H1 (cell line): Measurements from ENCODE around the gene YBX1. TPM values are rescaled to one million over a fixed set of nuclear protein-coding genes. Genes with fewer than 3 reads are reported as not detected.

Experiments
- CBX8 ChIP-seq: fragments of 300-800, 300-1000 bp; sonication (generic); IDR thresholded peaks from 2 replicates; pipeline ENCODE4 v1.7.1; 2016; ENCODE audit warnings: low read depth, low read length, borderline replicate concordance
- GABPA ChIP-seq: IDR thresholded peaks from 2 replicates; pipeline ENCODE4 v1.6.1; 2011; ENCODE audit warnings: mild to moderate bottlenecking, low read length, moderate library complexity, borderline replicate concordance; ENCODE audit not compliant: insufficient read depth
- GTF2F1 ChIP-seq: IDR thresholded peaks from 2 replicates; pipeline ENCODE4 v1.6.1; 2012; ENCODE audit warnings: low read depth, low read length, improper control_type of control experiment, borderline replicate concordance
- RXRA ChIP-seq: IDR thresholded peaks from 2 replicates; pipeline ENCODE4 v1.6.1; 2011; ENCODE audit warnings: low read depth, mild to moderate bottlenecking, low read length, moderate library complexity; ENCODE audit not compliant: insufficient read depth
- SAP30 ChIP-seq: fragments of 300-600 bp; sonication (generic); IDR thresholded peaks from 2 replicates; pipeline ENCODE4 v1.7.1; 2012; ENCODE audit warnings: low read length, moderate library complexity, mild to moderate bottlenecking, inconsistent platforms; ENCODE audit not compliant: insufficient read depth, insufficient replicate concordance
- SIX5 ChIP-seq: IDR thresholded peaks from 2 replicates; pipeline ENCODE4 v1.6.1; 2011; ENCODE audit warnings: mild to moderate bottlenecking, low read depth, low read length
- SP2 ChIP-seq: IDR thresholded peaks from 2 replicates; pipeline ENCODE4 v1.6.1; 2012; ENCODE audit warnings: mild to moderate bottlenecking, low read length, inconsistent platforms
- polyA plus RNA-seq, 7 experiments: library from polyadenylated mRNA; depleted of rRNA in 3 of 7; stranded (reverse) in 5 of 7; unstranded in 2 of 7; fragments of >200 nt in 5 of 7; fragments of 200-250 nt in 2 of 7; gene quantifications; 1 replicate in 5 of 7; 2 replicates in 1 of 7; 4 replicates in 1 of 7; pipeline versions ENCODE4 v1.2.1 to v1.2.3, GENCODE V29; 2011 to 2013; ENCODE audit warnings: missing spikeins in 2 of 7, mixed read lengths in 2 of 7
- total RNA-seq: library from RNA; stranded (reverse); fragmentation: NEBNext Ultra II Directional; extraction: Animal tissue kit (Norgen Biotek cat#: 25700); gene quantifications from 2 replicates; pipeline ENCODE4 v1.2.1, GENCODE V29; 2021

The YBX1 gene
- total and polyA plus RNA-seq, 2 of the 8 experiments (the other 6 are each of a cell fraction or from before 2014, with no cell fraction given): 438 to 1,219 TPM

DNA sequence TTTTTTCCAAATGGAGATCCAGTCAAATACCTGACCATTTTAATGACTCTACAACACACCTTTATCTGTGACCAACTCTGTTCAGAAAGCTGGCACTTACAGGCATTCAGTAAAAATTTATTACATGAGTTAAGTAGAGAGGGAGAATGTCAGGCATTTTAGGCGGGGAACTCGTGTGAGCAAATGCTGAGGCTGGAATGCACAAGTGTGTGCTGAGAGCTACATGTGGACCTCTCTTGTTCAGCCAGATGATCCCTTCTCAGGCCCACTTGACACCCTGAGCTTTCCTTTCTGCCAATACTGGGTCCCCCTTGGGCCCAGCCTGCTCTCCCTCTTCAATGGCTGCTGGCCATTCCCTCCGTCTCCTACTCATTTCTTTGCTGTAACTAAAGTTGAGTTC is 12.3 kb upstream of the YBX1 start (continued):
- TF ChIP-seq GABPA: no peak
- TF ChIP-seq SAP30: no peak
- no peak for TF ChIP-seq CBX8
- TF ChIP-seq SIX5: no peak
- TF ChIP-seq SP2: no peak
- TF ChIP-seq GTF2F1: no peak
- TF ChIP-seq RXRA: no peak
